EH (cell line): ENCODE results near the gene NPR3.

Experiments used
- DNase-seq: peaks from one replicate; pipeline ENCODE4 v3.0.0-alpha.2; 2015; ENCODE audit warnings: low read depth

The NPR3 gene

DNA sequence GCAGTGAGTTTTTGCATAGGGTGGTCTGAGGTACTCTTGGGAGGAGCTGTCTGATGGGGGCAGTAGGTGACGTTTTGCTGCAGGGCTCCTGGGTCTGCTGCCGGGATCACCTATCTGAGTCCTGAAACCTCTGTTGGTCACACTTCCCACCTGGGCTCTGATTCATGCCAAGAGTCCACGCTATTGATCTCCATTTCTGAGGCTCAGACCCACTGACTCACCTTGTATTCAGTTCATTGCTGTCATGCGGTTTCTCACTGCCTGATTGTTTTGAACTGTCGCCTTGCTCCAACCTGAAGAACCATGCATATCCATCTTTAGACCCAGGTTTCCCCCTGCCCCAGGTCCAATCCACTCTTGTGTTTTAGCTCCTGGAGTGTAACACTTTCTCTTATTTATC is 101.3 kb downstream of the NPR3 start:
- DNase-seq, result no peak

DNA sequence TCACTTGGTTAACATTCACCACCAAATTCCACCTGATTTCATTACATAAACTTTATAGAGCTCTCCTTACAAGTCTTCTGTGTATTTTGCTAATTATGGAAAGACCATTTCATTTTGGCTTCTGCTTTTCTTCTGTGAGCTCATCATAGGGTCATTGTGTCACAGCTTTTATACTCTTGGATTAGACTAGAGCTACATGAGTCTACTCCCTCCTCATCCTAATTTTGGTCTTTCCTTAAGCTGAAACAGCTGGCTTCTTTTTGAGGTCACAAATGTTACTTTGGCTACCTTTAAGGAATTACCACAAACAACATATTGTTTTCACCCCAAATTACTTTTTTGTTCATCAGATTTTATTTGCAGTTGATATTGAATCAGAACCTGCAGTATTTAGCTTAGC is 103.0 kb downstream of the NPR3 start:
- peak; percentile 43 for DNase-seq

DNA sequence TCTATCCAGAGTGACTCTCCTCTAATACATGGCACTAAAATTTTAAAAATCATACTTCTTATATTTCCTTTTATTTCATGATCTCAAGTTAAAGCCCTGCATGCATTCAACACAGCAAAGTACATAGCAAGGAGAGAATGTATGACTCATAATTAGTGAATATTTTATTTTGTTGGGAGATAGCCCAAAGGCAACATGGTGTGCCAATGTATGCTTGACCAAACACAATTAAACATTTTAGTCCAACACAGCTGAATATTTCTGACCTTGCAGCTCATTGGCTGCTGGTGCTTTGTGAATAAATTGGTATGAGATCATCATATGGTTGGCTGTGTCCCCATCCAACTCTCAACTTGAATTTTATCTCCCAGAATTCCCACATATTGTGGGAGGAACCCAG is 103.5 kb downstream of the NPR3 start:
- DNase-seq, result peak; percentile 95

DNA sequence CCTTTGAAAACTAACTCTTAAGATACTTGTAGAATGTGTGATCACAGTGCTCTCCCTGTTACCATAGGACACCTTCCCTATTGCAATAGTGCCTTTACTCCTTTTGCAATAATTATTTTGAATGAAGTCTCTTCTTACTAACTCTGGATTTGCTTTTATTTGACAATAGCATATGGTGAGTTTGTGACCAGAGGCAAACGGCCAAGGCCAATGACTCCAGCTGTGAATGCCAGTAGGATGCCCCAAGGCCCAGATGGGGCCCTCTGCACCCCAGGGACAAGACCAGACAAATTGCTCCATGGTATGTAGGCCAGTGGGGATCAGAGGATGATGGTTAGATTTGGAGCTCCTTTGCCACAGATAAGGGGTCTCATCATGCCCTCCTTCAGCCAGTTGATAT is 116.9 kb downstream of the NPR3 start:
- DNase-seq, result peak; percentile 15

DNA sequence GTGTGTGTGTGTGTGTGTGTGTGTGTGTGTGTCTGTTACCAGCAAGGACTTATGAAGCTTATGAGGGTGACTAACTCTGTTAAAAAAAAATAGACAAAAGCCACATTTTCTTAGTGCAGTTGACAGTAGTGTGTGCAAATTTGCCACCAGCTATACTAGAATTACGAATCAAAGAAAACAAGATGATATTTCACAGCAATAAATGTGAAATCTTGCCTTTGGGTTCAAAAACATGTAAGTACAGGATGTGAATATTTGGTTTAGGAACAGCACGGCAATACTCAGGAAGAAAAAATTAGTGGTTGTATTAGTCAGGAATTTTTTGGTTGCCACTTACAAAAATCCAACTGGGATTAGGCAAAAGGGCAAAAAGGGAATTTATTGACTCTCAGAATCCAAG is 117.4 kb downstream of the NPR3 start:
- DNase-seq, result peak; percentile 82

DNA sequence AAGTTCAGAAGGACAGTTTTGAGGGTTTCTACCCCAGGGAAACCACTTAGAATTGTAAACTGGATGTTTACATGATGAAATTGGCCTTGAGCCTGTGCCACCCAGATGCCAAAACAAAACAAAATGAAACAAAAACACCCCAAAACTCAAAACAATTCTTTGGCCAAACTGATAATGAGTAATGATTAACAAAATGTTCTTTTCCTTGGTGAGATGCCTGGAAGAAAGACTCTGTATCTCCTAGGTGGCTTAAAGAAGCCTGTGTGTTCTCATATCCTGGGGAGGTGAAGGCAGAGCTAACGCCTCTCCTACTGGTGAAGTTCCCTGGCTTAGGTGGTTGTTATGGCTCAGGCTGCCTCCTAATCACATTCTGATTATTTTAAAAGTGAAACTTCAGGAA is 120.5 kb downstream of the NPR3 start:
- peak; percentile 18 for DNase-seq

DNA sequence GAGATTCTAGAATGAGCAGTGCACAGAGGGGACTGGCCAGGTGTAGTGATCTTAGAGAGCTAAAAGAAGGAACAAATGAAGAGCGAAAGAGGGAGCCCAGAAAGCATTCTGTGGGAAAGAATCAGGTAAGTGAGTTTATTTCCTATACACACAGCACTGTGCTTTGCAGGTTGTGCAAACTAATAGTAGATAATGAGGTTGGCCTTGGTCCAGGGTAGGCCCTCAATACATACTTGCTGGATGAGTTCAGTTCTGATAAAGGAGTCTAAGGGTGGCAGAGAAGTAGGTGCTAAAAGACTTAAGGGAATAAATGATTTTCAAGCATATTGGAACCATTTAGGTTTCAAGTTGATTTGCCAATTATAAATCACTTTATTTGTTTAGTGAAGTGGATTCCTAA is 122.0 kb downstream of the NPR3 start:
- peak; percentile 5 for DNase-seq

DNA sequence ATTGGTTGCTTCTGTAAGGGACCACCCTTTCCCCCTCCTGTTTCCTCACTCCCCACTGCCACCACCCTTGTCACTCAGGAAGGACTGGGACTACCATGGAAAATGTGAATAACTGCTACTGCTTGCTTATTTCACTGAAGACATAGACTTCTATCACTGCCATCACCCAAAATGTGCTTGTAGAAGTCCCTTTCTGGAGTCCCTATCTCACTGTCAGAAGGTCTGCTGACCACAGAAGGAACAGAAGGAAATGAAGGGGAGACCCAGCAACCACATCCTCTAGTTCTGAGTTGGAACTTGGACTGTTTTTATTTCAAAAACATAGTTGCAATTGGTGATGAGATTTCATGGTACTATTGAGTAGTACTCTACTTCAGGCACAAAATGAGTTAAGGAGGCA is 122.5 kb downstream of the NPR3 start:
- no peak for DNase-seq

DNA sequence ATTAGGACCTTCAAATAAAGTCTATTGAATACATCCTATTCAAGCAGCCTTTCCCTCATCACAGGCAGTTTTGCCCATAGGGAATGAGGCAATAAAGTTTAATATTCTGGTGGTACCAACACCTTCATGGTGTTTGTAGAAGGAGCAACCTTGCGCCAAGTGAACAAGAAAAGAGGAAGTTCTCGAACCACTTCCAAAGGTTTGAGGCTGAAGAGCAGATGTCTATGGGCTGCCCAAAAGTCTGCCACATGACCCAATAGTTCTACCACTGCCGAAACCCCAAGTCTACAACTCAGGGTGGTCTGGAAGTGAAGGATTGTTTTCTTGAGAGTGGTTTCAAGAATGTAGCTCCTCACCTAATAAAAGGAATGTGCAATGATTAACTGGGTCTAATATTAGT is 123.1 kb downstream of the NPR3 start:
- DNase-seq, result no peak

DNA sequence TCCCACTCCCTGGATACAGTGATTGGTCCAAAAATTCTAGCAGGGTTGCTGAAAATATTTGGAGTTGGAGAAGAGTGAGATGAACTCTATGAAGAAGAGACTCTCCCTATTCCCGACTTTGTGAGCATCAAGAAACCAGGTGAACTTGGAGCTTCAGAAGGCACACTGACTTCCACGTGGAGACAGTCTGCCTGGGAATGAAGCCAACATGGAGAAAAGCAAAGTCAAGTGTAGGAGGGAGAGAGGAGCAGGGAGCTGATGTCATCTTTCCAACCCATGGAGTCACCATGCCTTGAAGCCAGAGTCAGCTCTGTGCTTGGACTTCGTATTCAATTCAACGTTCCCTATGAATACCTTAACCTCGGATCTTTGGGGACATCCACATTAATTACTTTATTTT is 125.1 kb downstream of the NPR3 start:
- peak; percentile 24 for DNase-seq

DNA sequence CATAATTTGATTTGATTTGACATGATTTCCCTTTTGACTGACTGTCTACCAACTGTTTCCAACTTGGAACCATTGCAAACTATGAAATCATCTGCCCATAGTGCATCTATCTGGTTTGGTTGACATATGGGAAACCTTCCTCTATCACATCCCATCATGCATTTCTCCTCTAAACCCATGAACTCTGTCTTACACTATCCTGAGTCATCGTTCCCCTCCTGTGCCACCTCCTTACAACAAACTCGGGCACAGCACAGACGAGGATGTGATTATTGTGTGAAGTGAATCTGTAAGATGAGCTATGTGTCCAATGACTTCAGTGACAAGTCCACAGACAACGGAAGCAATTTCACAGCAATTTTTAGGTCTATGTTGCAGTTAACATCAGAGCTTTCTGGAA is 126.1 kb downstream of the NPR3 start:
- peak; percentile 11 for DNase-seq

DNA sequence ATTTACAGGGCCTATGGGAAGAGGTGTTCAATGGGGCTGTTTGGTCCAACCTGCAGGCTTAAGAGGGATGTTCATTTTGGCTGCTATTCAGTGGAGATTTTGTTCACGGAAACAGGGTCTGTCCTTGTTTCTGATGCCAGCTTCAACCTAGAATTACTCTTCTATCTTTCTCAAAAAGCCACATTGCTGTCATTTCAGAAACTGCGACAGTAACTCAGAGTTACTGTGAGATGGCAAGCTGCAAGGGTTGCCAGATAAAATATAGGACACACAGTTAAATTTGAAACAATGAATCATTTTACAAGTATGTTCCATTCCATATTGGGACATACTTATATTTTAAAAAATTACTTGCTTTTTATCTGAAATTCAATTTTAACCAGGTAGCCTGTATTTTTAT is 128.0 kb downstream of the NPR3 start:
- peak; percentile 7 for DNase-seq

DNA sequence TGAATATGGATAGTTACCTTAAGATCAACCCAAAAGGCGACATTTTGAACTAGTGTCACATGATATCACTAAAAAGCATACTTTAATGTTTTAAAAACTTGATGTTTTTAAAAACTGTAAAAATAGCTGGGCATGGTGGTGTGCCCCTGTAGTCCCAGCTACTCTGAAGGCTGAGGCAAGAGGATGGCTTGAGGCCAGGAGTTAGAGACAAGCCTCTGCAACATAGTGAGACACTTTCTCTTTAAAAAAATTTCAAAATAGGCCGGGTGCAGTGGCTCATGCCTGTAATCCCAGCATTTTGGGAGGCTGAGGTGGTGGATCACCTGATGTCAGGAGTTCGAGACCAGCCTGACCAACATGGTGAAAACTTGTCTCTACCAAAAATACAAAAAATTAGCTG is 129.5 kb downstream of the NPR3 start:
- DNase-seq, result no peak
